ENCODE data around the gene POC5.
"Not testable (repeated sequence)": the region's sequence is repeated elsewhere in the genome, so short reads cannot be mapped to it uniquely, and the experiment has no call there.

POC5 gene

GRCh38 chr5:75717082-75717922, at the start of gene POC5:
POC5 (minus strand) TSS chr5:75717437; CDS start chr5:75712937, 4,500 bp downstream.
- DNase-seq = peak; percentile 97

GRCh38 chr5:75758116-75758515, 40.9 kb upstream of the POC5 start:
- DNase-seq = no peak

- no peak for DNase-seq
These were observed 39.7 kb upstream of the POC5 start for GRCh38 chr5:75756981-75757380.

DNA sequence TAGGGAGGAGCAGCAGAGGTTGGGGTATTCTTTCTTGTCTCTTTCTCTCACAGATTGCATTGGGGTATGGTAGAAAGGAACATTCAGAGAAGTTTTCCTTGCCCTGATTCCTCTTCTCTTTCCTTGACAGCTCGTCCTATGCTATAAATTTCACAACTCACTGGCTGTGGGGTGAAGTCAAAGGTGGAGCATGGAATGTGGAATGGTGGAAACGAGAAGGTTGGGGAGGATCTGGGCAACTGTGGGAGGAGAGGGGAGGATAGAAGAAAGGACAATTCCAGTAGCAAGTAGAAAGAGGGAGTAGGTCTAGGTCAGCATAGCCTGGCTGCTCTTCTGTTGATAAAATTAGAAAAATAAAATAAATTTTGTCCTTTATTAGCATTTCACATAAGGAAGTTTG, 39.0 kb upstream of the POC5 start:
- no peak for DNase-seq

GRCh38 chr5:75753182-75753581, 35.9 kb upstream of the POC5 start:
- no peak for DNase-seq

DNA sequence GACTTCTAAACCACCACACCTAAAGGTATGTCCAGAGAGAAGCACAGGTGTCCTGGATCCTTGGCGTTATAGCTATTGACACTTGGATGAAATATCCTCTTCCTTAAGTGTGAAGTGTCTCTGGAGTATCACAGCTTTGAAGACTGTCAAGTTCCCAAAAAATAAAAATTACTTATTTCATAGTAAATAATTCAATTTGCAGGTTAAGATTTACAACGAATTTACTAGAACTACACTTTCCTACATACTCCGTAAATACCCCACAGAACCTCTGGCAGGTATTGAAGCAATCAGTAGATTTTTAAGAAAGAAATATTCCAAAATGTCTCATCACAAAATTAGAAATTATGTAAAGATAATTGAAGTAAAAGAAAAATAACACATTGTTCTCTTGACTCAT, 27.1 kb upstream of the POC5 start:
- no peak for DNase-seq

GRCh38 chr5:75736273-75736672, 19.0 kb upstream of the POC5 start:
- DNase-seq = no peak

- DNase-seq = no peak
These were observed 17.9 kb upstream of the POC5 start for GRCh38 chr5:75734913-75735789.

DNA sequence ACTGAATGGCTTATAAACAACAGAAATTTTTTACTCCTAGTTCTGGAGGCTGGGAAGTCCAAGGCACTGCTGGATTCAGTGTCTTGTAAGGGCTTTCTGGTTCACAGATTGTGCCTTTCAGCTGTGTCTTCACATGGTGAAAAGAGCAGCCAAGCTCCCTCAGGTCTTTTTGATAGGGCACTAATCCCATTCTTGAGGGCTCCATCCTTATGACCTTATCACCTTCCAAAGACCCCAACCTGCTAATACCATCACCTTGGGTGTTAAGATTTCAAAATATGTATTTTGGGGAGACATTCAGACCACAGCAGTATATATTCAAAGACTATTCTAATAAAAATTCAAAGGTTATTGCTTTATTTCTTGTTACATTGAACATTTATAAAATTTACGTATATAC, 16.5 kb upstream of the POC5 start:
- no peak for DNase-seq

DNA sequence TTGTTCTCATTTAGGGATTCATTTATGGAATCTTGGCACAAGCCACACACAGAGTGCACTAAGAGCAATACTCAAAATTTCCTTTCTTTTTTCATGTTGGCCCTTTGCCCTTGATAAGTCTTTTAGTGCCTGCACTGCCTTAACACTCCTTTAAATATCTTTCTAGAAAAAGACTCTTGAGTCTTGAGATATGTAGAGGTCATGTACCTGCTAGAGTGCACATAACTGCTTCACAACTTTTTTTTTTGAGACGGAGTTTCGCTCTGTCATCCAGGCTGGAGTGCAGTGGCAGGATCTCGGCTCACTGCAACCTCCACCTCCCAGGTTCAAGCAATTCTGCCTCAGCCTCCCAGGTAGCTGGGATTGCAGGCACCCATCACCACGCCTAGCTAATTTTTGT, 14.3 kb upstream of the POC5 start:
- DNase-seq = not testable (repeated sequence)

DNA sequence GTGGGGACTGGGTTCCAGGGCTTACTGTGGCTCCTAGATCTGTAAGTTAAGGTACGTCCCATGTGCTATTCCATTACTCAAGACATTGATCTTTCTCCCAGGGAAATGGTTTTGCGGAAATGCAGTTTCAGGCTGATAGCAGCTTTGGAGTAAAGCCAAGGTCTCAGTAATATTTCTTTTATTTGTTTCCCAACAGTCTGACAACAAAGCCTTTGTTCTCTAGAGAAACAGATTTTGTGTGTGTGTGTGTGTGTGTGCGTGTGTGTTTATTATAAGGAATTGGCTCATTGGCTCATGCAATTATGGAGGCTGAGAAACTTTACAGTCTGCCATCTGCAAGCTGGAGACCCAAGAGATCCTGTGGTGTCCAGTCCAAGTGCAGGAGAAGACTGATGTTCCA, 12.1 kb upstream of the POC5 start:
- DNase-seq = no peak

- no peak for DNase-seq
These were observed 10.7 kb upstream of the POC5 start for GRCh38 chr5:75727931-75728330.

DNA sequence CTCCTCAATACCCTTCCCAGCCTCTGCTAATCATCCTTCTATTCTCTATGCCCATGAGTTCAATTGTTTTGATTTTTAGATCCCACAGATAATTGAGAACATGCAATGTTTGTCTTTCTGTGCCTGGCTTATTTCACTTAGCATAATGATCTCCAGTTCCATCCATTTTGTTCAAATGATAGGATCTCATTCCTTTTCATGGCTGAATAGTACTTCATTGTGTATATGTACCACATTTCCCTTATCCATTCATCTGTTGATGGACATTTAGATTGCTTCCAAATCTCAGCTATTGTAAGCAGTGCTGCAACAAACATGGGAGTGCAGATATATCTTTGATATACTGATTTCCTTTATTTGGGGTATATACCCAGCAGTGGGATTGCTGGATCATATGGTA, 9.0 kb upstream of the POC5 start:
- not testable (repeated sequence) for DNase-seq

GRCh38 chr5:75723378-75723777, 6.1 kb upstream of the POC5 start:
- no peak for DNase-seq

DNA sequence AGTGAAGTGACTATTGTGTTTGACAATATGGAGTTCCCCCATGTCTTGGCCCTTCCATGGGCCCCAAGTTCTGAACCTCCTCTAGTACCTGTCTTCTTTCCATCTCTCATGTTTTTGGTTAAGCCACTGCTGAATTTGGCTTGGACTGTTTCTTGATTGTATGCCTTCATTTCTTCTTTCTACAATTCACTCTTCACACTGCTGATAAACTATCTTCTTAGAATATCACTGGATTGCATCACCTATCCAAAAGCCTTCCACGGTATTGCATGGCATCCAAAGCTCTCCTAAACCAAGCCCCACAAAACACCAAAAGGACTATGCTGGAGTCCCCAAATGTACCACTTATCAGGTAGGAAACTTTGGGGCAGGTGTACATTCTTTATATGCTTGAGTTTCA, 4.3 kb upstream of the POC5 start:
- DNase-seq = no peak

- DNase-seq = no peak
These were observed 3.6 kb upstream of the POC5 start for GRCh38 chr5:75720882-75721281.

DNA sequence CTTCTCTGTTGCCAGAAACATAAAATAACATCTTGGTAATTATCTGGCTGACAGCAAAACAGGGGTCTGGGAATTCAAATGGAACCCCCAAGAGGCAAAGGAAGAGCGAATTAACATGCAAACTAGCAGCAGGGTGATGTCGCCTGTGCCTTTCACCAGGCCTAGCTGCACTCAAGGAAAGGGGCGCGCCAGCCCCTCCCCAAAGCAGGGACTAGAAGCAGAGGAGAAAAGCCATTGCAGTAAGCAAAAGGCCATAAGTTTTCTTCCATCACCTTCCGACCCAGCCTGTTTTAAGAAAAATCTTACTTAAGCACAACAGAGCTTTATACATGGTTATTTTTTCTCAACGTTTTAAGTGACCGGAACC, 539 bp downstream of the POC5 start:
- DNase-seq = no peak

DNA sequence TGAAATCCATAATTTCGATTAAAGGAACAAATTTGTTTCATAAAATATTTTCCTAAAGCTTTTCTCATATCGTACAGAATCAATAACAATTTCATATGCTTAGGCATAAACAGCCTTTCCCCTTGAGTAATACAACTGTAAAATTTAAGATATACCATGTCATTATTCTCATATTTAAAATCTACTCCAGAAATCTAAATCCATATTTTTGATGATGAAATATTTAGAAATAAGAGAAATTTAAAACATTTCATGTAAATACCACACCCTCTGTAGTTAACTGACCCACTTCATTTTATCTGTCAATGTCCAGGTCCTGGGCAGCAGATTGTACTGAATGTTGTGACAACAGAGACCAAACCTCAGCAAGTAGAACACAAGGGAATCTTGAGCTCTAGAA, 5.1 kb downstream of the POC5 start:
- DNase-seq = no peak

GRCh38 chr5:75711151-75711550, 6.1 kb downstream of the POC5 start:
- no peak for DNase-seq

- DNase-seq = no peak
These were observed 6.6 kb downstream of the POC5 start for GRCh38 chr5:75710637-75711036.

DNA sequence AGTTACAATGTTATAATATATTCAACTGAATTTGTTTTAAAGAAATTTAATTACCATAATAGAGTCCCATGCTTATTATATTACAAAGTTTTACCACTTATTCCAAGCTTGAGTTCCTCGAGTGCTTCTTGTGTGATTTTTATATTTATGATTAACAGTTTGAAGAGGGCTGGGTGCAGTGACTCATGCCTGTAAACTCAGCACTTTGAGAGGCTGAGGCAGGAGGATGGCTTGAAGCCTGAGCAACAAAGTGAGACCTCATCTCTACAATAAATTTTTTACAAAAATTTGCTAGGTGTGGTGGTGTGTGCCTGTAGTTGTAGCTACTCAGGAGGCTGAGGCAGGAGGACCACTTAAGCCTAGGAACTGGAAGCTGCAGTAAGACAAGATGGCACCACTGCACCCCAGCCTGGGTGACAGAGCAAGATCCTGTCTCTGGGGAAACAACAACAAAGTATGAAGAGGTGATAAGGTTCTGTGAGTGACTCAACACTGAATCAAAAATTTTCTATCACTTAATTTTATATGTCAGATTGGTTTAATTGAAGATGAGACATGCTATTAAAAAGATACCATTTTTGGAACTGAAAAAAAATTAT, 9.2 kb downstream of the POC5 start:
- no peak for DNase-seq

- DNase-seq = no peak
These were observed 10.5 kb downstream of the POC5 start for GRCh38 chr5:75706775-75707174.

- no peak for DNase-seq
These were observed 11.2 kb downstream of the POC5 start for GRCh38 chr5:75706016-75706415.

DNA sequence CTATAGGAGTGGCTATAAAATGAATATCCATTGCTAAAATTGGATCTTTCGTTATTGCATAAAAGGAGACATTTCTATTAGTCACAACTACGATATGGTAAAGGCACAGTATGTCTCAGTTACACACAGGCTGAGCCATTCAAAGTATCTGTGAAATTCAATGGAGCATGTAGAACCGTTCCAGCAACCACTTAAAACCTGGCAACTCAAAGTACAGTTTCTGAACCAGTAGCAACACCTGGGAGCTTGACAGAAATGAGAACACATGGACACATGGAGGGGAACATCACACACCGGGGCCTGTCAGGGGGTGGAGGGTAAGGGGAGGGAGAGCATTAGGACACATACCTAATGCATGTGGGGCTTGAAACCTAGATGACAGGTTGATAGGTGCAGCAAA, 15.4 kb downstream of the POC5 start:
- no peak for DNase-seq

All from NCI-H1048 (cell line).